B cell (primary cell): ENCODE data around the gene CAMK1D.

ENCODE experiments used
- EZH2 ChIP-seq: IDR thresholded peaks from 2 replicates; pipeline ENCODE4 v1.6.1; 2012; ENCODE audit warnings: borderline replicate concordance, low read depth, mild to moderate bottlenecking, moderate library complexity, low read length; ENCODE audit not compliant: insufficient read depth, poor library complexity, severe bottlenecking
- TF ChIP-seq, protein P1 (sequence below): fragments of 200-600 bp; IDR thresholded peaks from one replicate; pipeline ENCODE4 v1.8.0; 2022; ENCODE audit warnings: antibody characterized with exemption, mild to moderate bottlenecking

DNA sequence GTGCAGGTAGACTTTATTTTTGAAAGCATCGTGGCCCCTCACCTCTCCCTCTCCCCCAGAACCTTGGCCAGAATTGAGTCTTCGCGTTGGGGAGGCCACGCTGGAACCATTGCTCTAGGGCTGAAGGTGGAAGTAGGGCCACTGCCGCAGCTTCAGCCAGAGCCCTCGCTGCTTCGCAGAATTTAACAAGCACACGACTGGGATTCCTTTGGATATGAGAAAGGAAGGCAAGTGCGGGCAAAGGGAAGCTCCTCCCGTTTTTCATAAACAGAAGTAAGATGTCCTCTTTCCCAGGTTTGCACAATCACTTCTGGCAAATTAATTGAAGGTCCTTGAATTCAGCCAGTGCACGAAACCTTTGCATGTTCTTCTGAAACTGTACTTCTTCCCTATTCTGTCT lies 484.1 kb downstream of the CAMK1D start:
- TF ChIP-seq EZH2, result no peak
- TF ChIP-seq, protein P1, sequence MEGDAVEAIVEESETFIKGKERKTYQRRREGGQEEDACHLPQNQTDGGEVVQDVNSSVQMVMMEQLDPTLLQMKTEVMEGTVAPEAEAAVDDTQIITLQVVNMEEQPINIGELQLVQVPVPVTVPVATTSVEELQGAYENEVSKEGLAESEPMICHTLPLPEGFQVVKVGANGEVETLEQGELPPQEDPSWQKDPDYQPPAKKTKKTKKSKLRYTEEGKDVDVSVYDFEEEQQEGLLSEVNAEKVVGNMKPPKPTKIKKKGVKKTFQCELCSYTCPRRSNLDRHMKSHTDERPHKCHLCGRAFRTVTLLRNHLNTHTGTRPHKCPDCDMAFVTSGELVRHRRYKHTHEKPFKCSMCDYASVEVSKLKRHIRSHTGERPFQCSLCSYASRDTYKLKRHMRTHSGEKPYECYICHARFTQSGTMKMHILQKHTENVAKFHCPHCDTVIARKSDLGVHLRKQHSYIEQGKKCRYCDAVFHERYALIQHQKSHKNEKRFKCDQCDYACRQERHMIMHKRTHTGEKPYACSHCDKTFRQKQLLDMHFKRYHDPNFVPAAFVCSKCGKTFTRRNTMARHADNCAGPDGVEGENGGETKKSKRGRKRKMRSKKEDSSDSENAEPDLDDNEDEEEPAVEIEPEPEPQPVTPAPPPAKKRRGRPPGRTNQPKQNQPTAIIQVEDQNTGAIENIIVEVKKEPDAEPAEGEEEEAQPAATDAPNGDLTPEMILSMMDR, result no peak
